Cardiac fibroblast (primary cell): ENCODE results near the gene PRKX.
"Not testable (repeated sequence)": the region's sequence is repeated elsewhere in the genome, so short reads cannot be mapped to it uniquely, and the experiment has no call there.

Experiments used
- DNase-seq, 2 donors: peaks; one replicate each; pipeline versions ENCODE4 v3.0.0 to v3.0.0-alpha.2; 2010; ENCODE audit warnings: low read depth in 2 of 2
- H3K4me3 ChIP-seq, 2 donors: replicated peaks in 1 of 2; 1 replicate in 1 of 2; 2 replicates in 1 of 2; pipeline ENCODE4 v1.5.1; 2011; ENCODE audit warnings: low read depth in 2 of 2, low read length in 2 of 2, mild to moderate bottlenecking in 2 of 2, moderate library complexity in 1 of 2
- TF ChIP-seq, protein P1 (sequence below): IDR thresholded peaks from one replicate; pipeline ENCODE4 v1.5.1; 2011; ENCODE audit warnings: low read depth, mild to moderate bottlenecking, low read length, inconsistent platforms

Gene PRKX

DNA sequence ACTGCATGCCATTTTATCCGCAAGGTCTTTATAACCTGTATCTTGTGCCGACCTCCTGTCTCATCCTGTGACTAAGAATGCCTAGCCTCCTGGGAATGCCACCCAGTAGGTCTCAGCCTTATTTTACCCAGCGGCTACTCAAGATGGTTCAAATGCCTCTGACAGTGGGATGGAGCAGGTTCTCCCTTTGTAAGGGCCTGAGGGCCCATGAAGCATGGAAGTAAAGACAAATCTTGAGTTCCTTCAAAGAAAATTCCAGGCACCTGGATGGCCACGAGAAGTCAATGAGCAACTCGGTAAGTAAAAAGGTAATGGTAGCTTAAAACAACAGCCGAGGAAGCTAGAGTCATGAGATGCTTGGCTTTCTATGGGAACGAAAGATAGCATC, 19.6 kb upstream of the PRKX start:
- DNase-seq = no peak
- H3K4me3 ChIP-seq = no peak overlapping the region
- TF ChIP-seq, protein P1, sequence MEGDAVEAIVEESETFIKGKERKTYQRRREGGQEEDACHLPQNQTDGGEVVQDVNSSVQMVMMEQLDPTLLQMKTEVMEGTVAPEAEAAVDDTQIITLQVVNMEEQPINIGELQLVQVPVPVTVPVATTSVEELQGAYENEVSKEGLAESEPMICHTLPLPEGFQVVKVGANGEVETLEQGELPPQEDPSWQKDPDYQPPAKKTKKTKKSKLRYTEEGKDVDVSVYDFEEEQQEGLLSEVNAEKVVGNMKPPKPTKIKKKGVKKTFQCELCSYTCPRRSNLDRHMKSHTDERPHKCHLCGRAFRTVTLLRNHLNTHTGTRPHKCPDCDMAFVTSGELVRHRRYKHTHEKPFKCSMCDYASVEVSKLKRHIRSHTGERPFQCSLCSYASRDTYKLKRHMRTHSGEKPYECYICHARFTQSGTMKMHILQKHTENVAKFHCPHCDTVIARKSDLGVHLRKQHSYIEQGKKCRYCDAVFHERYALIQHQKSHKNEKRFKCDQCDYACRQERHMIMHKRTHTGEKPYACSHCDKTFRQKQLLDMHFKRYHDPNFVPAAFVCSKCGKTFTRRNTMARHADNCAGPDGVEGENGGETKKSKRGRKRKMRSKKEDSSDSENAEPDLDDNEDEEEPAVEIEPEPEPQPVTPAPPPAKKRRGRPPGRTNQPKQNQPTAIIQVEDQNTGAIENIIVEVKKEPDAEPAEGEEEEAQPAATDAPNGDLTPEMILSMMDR = no peak

GRCh38 chrX:3732326-3733042, 19.0 kb upstream of the PRKX start:
- not testable (repeated sequence) for H3K4me3 ChIP-seq, DNase-seq

GRCh38 chrX:3728454-3728853, 15.0 kb upstream of the PRKX start:
- TF ChIP-seq, protein P1 = no peak
- peak; percentile 47 to 52 for DNase-seq
- H3K4me3 ChIP-seq = no peak overlapping the region

DNA sequence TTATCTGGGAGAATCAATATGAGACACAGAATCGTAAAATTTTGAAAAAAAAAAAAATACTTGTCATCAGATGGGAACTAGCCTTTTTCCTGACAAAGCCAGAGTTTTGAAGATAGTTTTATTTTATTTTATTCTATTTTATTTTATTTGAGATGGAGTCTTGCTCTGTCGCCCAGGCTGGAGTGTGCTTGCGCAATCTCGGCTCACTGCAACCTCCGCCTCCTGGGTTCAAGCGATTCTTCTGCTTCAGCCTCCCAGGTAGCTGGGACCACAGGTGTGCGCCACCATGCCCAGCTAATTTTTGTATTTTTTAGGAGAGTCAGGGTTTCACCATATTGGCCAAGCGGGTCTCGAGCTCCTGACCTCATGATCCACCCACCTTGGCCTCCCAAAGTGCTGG, 10.0 kb upstream of the PRKX start:
- H3K4me3 ChIP-seq, DNase-seq: not testable (repeated sequence)

- DNase-seq = peak; percentile 42 to 64
- TF ChIP-seq, protein P1 = no peak
- H3K4me3 ChIP-seq = no peak overlapping the region
Measured at GRCh38 chrX:3717742-3718420, 4.4 kb upstream of the PRKX start.

GRCh38 chrX:3715921-3716320, 2.5 kb upstream of the PRKX start:
- TF ChIP-seq, protein P1 = no peak
- DNase-seq = no peak
- no peak overlapping the region for H3K4me3 ChIP-seq

DNA sequence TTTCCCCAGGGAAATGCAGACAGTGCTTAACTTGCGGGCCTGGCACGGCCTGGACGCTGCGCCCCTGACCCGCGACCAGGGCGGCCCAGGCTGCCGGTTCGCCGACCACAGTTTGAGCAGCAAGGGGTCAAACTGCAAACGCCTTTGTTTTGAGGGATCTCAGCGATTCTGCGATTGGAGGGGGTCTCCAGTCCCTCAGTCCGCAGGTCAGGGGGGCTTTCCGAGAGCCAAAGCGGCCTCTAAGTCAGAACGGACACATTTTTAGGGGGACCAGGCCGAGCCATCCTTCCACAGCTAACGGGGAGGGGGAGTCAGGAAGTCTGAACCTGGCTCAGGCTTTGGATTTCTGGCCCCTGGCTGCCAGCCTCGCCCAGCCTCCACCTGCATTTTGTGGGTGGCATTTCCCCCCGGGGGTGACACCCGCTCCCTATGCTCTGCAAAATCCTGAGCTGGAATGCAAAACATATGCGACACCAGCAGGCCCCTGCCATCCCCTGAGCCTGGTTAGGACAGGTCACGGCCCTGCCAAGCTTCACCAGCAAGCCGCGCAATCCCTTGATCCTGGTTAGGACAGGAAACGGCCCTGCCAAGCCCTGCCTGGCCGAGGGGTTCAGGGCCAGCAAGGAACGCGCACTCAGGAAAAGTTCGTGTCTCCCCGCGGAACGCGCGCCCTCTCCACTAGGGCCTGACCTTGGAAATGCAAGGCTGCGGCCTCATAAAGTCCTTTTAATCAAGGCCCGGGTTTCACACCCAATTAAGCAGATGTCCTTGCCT, 1.4 kb upstream of the PRKX start:
- not testable (repeated sequence) for H3K4me3 ChIP-seq, DNase-seq

- peak overlapping the region; percentile 56 to 66 for H3K4me3 ChIP-seq
- TF ChIP-seq, protein P1 = no peak
- DNase-seq = no peak
Measured at GRCh38 chrX:3713937-3714434, 537 bp upstream of the PRKX start.
